ENCODE results near the gene MCTS1. TPM values are rescaled to one million over a fixed set of nuclear protein-coding genes. Genes with fewer than 3 reads are reported as not detected.
"Not testable (repeated sequence)": the region's sequence is repeated elsewhere in the genome, so short reads cannot be mapped to it uniquely, and the experiment has no call there.

MCTS1 gene
- total RNA-seq, 2 donors from 2014 or later, result 31.3 to 34.9 TPM

- no peak for ATAC-seq
- no peak for DNase-seq
- intact Hi-C loops (cut with DNase I), result no loop called here
Measured at GRCh38 chrX:120614816-120615215, 10.9 kb downstream of the MCTS1 start.

- ATAC-seq (no peak), DNase-seq (no peak)
- intact Hi-C loops (cut with DNase I), result no loop called here
Measured at GRCh38 chrX:120617996-120618630, 14.2 kb downstream of the MCTS1 start.

GRCh38 chrX:120625371-120625770 lies 21.5 kb downstream of the MCTS1 start:
- ATAC-seq (no peak), DNase-seq (no peak)
- intact Hi-C loops (cut with DNase I), result no loop called here

GRCh38 chrX:120629667-120630537 lies 26.0 kb downstream of the MCTS1 start, which contains the start of gene C1GALT1C1:
C1GALT1C1 (minus strand) TSS chrX:120630054; CDS start chrX:120627166, 2,888 bp downstream.
- peak; percentile 94 for DNase-seq
- peak; percentile 99 for ATAC-seq
- intact Hi-C loops (cut with DNase I), result no loop called here

- no peak for DNase-seq
- no peak for ATAC-seq
- intact Hi-C loops (cut with DNase I), result no loop called here
Measured at GRCh38 chrX:120638619-120639018, 34.7 kb downstream of the MCTS1 start.

- ATAC-seq (no peak), DNase-seq (no peak)
- intact Hi-C loops (cut with DNase I), result no loop called here
Measured at GRCh38 chrX:120642871-120643270, 39.0 kb downstream of the MCTS1 start.

GRCh38 chrX:120647127-120647526 lies 43.2 kb downstream of the MCTS1 start:
- DNase-seq (no peak), ATAC-seq (no peak)
- intact Hi-C loops (cut with DNase I), result no loop called here

- ATAC-seq; DNase-seq; intact Hi-C loops (cut with DNase I): not testable (repeated sequence)
Measured at GRCh38 chrX:120652256-120652655, 48.4 kb downstream of the MCTS1 start.

- intact Hi-C loops (cut with DNase I), result no loop called here
- DNase-seq (no peak), ATAC-seq (no peak)
Measured at GRCh38 chrX:120653000-120653399, 49.1 kb downstream of the MCTS1 start.

GRCh38 chrX:120660637-120661036 lies 56.7 kb downstream of the MCTS1 start:
- intact Hi-C loops (cut with DNase I), result loop anchor here in 1 of 2 donors (10.0 kb wide), 1 partner anchor 156 kb away; no protein-coding TSS in a partner anchor
- no peak for DNase-seq
- no peak for ATAC-seq

Other genes starting within 250 kb of the MCTS1 start
- gene ATP1B4, start 242.0 kb upstream of the MCTS1 start, total RNA-seq, result under 1 TPM in 1 of 2 donors, not detected in 1; 0.42 TPM
- gene LAMP2, start 134.8 kb upstream of the MCTS1 start, total RNA-seq, result 10 to 100 TPM; 69.3 to 75.2 TPM
- gene CUL4B, start 43.1 kb upstream of the MCTS1 start, total RNA-seq, result 10 to 100 TPM; 23.7 to 29.1 TPM
- 10 to 100 TPM; 21.0 to 29.1 TPM for gene C1GALT1C1, start 26.0 kb downstream of the MCTS1 start, total RNA-seq